ENCODE data around the gene MAST4.

MAST4 gene

GRCh38 chr5:66848749-66849641 is 252.8 kb downstream of the MAST4 start:
- DNase-seq (ENCODE audit: low read depth): no peak

- DNase-seq (ENCODE audit: low read depth): no peak
Measured at GRCh38 chr5:66849803-66850202, 253.6 kb downstream of the MAST4 start.

- DNase-seq (ENCODE audit: low read depth): no peak
Measured at GRCh38 chr5:66850354-66851075, 254.3 kb downstream of the MAST4 start.

DNA sequence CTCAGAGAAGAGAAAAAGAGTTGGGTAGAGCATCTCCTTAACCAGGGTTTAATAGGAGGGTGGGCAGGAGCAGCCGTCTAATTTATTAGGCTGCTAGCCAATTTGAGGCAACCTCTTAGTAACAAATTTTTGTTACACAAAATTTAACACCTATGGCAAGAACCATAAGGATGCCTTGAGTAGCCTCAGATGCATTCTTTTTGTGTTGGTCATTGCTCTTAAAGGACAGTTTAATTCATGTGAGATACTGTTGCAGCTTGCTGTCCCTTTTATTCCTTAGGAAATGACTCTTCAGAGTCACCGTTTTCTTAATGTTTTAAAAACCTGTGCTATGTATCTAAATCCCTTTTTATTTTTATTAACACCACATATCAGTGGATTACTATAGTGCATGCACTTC is 255.1 kb downstream of the MAST4 start:
- no peak for DNase-seq (ENCODE audit: low read depth)

GRCh38 chr5:66854416-66854815 is 258.2 kb downstream of the MAST4 start:
- no peak for DNase-seq (ENCODE audit: low read depth)

GRCh38 chr5:66856041-66856805 is 260.0 kb downstream of the MAST4 start:
- DNase-seq (ENCODE audit: low read depth): no peak

DNA sequence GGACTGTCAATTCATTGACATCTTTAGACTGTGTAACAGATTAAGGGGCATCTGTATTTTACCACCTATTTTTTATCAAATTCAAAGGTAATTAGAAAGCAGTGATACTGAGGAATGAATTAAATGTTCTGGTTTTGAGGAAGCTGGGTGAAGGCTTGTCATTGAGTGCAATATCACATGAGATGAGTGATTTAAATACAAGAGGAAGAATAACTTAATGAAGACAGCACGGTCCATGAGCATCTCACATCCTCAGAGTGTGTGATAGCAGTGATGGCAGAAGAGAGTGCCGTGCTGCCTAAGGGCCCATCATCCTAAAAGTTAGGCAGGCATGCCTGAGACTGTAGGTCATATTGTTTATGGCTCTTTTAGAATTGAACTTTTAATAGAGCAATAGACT is 263.3 kb downstream of the MAST4 start:
- DNase-seq (ENCODE audit: low read depth): no peak

GRCh38 chr5:66860199-66860975 is 264.2 kb downstream of the MAST4 start:
- DNase-seq (ENCODE audit: low read depth): no peak

DNA sequence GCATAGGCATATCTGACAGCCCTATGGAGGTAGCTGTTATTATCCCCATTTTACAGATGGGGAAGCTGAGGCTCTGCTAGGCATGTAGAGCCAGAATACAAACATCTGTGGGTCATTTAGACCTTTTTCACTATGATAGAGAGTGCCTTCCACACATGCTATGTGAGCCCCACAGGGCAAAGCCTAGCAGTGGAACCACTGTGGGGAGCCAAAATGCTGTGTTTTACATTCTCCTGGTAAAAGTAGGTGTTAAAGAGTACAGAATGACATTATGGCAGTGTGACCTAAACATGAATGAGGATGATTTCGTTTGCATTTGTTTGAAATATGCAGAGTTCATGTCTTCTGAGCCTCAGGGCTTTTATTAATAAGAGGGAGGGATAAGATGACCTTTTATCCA is 265.2 kb downstream of the MAST4 start:
- DNase-seq (ENCODE audit: low read depth): no peak

DNA sequence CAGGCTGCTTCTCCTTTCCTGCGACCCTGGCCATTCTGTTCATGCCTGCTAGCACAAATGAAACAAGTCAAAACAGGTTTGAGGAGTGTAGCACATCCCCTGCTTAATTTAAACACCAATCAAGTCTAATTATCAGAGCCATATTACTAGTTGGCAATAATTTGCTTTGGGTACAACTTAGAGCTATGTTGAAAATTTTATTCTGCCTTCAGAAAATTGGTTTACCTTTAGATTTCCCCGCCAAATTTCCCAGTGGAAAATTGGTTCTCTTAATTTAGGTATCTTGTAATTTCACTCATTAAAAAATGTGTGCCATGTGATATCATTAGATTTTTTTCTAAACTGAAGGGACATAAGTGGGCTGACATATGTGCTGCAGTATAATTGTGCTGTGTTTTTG is 265.8 kb downstream of the MAST4 start:
- no peak for DNase-seq (ENCODE audit: low read depth)

DNA sequence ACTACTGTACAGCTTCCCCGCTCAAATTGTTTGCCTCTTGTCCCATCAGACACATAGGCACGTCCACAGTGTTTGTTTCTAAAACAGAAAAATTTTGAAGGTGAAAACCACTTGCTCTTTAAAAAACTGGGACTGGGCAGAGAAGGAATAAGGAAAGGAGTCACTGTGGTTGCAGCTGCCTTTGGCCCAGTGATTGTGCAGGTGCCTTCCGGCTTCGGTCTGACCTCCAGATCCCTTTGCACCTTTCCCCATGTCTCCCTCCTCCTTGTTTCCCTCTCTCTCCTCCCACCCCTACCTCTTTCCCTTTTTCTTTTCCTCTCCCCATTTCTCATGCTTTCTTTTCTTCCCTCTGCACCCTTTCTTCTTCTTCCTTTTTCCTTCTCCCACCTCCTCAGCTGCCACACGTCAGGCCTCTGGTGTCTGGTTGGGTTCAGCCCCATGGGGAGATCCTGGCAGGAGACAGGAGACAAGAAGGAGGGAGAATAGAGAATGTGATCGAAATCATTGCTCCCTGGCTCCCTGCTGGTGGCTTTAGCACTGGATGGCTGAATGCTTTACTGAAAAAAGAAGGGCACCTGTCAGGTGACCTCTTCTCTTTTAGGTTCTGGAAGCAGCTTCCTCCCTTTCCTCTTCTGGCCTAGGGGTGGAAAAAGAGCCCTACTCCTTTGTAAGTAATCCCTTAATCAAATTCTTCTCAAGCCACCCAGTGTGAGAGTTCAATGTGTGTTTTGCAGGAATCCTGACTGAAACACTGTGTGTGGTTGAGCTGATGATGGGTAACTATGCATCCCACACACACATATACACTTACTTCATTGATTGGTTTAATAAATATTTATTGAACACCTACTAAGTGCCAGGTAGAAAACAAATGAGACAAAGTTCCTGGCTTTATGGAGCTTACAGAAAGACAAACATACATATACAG is 267.3 kb downstream of the MAST4 start:
- DNase-seq (ENCODE audit: low read depth): no peak

- DNase-seq (ENCODE audit: low read depth): peak; percentile 10
Measured at GRCh38 chr5:66864240-66864884, 268.2 kb downstream of the MAST4 start.

GRCh38 chr5:66867618-66868322 is 271.6 kb downstream of the MAST4 start:
- no peak for DNase-seq (ENCODE audit: low read depth)

- no peak for DNase-seq (ENCODE audit: low read depth)
Measured at GRCh38 chr5:66869347-66869746, 273.2 kb downstream of the MAST4 start.

GRCh38 chr5:66870708-66871107 is 274.5 kb downstream of the MAST4 start:
- no peak for DNase-seq (ENCODE audit: low read depth)

- DNase-seq (ENCODE audit: low read depth): no peak
Measured at GRCh38 chr5:66871651-66872050, 275.5 kb downstream of the MAST4 start.

GRCh38 chr5:66872736-66873331 is 276.6 kb downstream of the MAST4 start:
- DNase-seq (ENCODE audit: low read depth): no peak

DNA sequence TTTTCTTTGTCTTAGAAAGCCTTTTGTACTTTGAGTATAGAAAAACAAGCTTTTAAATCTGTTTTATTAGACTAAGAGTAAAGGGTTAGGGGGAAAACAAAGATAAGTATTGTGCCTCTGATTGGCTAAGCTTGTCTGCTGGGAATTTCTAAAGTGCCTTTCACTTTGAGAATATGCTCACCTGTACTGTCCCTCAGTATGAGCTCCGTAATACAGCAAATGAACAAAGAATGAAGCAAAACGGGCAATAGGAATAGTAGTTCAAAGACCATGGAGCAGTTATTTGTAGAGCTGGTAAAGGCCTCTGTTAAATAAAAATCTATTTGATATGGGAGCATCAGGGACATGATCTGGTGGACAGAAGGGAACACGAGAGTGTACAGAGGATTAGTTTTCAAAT is 277.8 kb downstream of the MAST4 start:
- no peak for DNase-seq (ENCODE audit: low read depth)

DNA sequence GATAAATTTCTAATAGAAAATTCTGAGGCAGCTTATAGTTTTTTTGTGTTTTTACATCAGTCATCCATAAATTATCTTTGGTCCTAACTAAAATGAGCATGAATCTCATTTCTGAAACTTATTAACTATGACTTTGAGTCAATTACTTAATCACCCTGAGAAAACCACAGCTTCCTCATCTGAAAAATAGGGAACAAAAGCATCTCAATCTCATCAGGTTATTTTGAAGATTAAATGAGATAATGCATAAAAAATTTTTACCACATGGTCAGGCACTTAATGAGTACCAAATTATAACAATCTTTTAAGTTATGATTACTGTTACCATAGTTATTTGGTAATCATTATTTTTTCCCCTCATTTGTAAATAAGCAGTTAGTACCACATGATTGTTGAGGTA is 279.1 kb downstream of the MAST4 start:
- DNase-seq (ENCODE audit: low read depth): no peak
